Measurements from ENCODE around the gene SLC29A3.

DNA sequence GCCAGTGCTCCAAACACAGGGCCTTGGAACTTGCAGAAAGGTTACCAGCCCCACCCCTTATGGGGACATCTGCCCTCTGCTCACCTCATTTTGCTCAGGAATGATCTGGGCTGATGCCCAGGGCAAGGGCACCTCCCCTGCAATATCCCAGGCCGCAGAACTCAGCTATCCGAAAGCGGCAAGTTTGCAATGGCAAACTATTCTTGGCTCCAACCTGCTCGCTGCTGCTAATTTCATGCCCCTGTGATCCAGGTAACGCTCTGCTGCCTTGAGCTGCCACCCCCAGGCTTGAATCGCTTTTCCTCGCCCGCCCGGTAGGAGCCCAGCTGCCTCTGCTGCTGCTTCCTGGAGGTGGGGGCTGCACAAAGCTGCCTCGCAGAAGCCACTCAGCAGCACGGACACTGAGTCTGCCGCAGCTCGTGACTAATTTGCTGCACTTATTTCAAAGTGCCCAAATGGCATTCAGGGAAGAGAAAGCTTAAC is 18.2 kb downstream of the SLC29A3 start:
- TF ChIP-seq SIN3A (conservative IDR thresholded peaks at IDR 0.05 in 1 of 2, IDR thresholded peaks at IDR 0.05 in 1 of 2; ENCODE audit: low read depth in 1 of 2, low read length in 2 of 2): no peak
- TF ChIP-seq, protein P1, sequence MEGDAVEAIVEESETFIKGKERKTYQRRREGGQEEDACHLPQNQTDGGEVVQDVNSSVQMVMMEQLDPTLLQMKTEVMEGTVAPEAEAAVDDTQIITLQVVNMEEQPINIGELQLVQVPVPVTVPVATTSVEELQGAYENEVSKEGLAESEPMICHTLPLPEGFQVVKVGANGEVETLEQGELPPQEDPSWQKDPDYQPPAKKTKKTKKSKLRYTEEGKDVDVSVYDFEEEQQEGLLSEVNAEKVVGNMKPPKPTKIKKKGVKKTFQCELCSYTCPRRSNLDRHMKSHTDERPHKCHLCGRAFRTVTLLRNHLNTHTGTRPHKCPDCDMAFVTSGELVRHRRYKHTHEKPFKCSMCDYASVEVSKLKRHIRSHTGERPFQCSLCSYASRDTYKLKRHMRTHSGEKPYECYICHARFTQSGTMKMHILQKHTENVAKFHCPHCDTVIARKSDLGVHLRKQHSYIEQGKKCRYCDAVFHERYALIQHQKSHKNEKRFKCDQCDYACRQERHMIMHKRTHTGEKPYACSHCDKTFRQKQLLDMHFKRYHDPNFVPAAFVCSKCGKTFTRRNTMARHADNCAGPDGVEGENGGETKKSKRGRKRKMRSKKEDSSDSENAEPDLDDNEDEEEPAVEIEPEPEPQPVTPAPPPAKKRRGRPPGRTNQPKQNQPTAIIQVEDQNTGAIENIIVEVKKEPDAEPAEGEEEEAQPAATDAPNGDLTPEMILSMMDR (IDR thresholded peaks at IDR 0.05; ENCODE audit: control extremely low read depth in 1 of 3, insufficient read depth in 1 of 3, low read depth in 1 of 3, low read length in 3 of 3): no peak
- TF ChIP-seq PHF8 (conservative IDR thresholded peaks at IDR 0.05; ENCODE audit: low read depth, low read length): no peak
- no peak for TF ChIP-seq KDM5A (IDR thresholded peaks at IDR 0.05; ENCODE audit: low read length)
- no peak for TF ChIP-seq POLR2AphosphoS5 (IDR thresholded peaks at IDR 0.05; ENCODE audit: low read depth, low read length)
- no peak for TF ChIP-seq ATF3 (IDR thresholded peaks at IDR 0.05; ENCODE audit: insufficient read depth, low read depth, low read length)
- TF ChIP-seq CHD2 (IDR thresholded peaks at IDR 0.05; ENCODE audit: low read length): no peak
- no peak for TF ChIP-seq POLR2A (IDR thresholded peaks at IDR 0.05; ENCODE audit: control extremely low read depth in 1 of 2, low read depth in 2 of 2, low read length in 2 of 2)

Measured in H1 (cell line).